Kidney tubule cell (primary cell): Measurements from ENCODE around the gene RNU1-4.
"Not testable (repeated sequence)": the region's sequence is repeated elsewhere in the genome, so short reads cannot be mapped to it uniquely, and the experiment has no call there.

Experiments
- DNase-seq: peaks from one replicate; pipeline ENCODE4 v3.0.0-alpha.2; 2018; ENCODE audit warnings: low spot score

RNU1-4 gene

GRCh38 chr1:16708704-16709103 lies 31.6 kb upstream of the RNU1-4 start:
- not testable (repeated sequence) for DNase-seq

- DNase-seq = not testable (repeated sequence)
These were observed 30.6 kb upstream of the RNU1-4 start for GRCh38 chr1:16709659-16710087.

- not testable (repeated sequence) for DNase-seq
These were observed 29.7 kb upstream of the RNU1-4 start for GRCh38 chr1:16710618-16711017.

- DNase-seq = not testable (repeated sequence)
These were observed 28.2 kb upstream of the RNU1-4 start for GRCh38 chr1:16712131-16712530.

- not testable (repeated sequence) for DNase-seq
These were observed 27.7 kb upstream of the RNU1-4 start for GRCh38 chr1:16712582-16712981.

GRCh38 chr1:16712984-16713383 lies 27.3 kb upstream of the RNU1-4 start:
- not testable (repeated sequence) for DNase-seq

GRCh38 chr1:16713480-16713879 lies 26.8 kb upstream of the RNU1-4 start:
- not testable (repeated sequence) for DNase-seq

GRCh38 chr1:16716691-16717335 lies 23.5 kb upstream of the RNU1-4 start:
- DNase-seq = no peak

- peak; percentile 43 for DNase-seq
These were observed 22.8 kb upstream of the RNU1-4 start for GRCh38 chr1:16717336-16718098.

GRCh38 chr1:16718099-16718907 lies 22.0 kb upstream of the RNU1-4 start:
- DNase-seq = not testable (repeated sequence)

- no peak for DNase-seq
These were observed 21.3 kb upstream of the RNU1-4 start for GRCh38 chr1:16718908-16719533.

GRCh38 chr1:16719571-16720350 lies 20.6 kb upstream of the RNU1-4 start:
- DNase-seq = no peak

- DNase-seq = no peak
These were observed 19.7 kb upstream of the RNU1-4 start for GRCh38 chr1:16720351-16721223.

GRCh38 chr1:16721871-16722641 lies 18.3 kb upstream of the RNU1-4 start:
- no peak for DNase-seq

GRCh38 chr1:16724718-16725438 lies 15.4 kb upstream of the RNU1-4 start:
- DNase-seq = no peak

- not testable (repeated sequence) for DNase-seq
These were observed 14.7 kb upstream of the RNU1-4 start for GRCh38 chr1:16725439-16726245.

GRCh38 chr1:16727190-16728111 lies 12.9 kb upstream of the RNU1-4 start:
- DNase-seq = peak; percentile 69
